Stimulated activated CD4-positive, alpha-beta T cell treated with anti-CD3 and anti-CD28 coated beads, Interleukin-15, amount 100 ng/mL, for 24 hours (primary cell): ENCODE data around the gene CTNND2.
"Not testable (repeated sequence)": the region's sequence is repeated elsewhere in the genome, so short reads cannot be mapped to it uniquely, and the experiment has no call there.

Experiments used
- DNase-seq: peaks from one replicate; pipeline ENCODE4 v3.0.0-alpha.2; 2020

Gene CTNND2

DNA sequence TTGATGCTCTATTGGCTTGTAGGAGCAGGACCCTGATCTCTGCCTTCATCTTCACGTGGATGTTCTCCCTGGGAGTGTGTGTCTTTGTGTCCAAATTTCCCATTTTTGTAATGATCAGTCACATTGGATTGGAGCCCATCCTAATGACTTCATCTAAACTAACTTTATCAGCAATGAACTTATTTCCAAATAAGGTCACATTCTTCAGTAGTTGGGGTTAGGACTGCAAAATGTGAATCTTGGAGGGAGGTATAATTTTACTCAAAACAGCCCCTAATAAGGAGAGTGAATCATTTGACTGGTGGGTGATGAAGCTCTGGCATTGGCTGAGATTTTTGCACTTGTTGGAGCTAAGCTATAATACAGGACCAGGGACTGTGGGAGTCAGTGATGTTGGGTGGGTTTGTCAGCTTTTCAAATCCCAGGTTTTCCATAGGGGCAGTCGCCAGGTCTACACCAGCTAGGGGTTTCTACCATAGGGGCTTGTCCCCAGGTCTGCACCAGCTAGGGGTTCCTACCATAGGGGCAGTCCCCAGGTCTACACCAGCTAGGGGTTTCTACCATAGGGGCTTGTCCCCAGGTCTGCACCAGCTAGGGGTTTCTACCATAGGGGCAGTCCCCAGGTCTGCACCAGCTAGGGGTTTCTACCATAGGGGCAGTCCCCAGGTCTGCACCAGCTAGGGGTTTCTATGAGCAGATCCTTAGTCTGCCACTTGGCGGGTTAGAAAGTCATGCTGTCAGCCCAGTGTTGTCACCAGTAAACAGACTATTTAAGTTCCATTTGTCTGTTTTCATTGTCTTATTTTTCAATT lies 760.6 kb downstream of the CTNND2 start:
- DNase-seq: peak; percentile 77

DNA sequence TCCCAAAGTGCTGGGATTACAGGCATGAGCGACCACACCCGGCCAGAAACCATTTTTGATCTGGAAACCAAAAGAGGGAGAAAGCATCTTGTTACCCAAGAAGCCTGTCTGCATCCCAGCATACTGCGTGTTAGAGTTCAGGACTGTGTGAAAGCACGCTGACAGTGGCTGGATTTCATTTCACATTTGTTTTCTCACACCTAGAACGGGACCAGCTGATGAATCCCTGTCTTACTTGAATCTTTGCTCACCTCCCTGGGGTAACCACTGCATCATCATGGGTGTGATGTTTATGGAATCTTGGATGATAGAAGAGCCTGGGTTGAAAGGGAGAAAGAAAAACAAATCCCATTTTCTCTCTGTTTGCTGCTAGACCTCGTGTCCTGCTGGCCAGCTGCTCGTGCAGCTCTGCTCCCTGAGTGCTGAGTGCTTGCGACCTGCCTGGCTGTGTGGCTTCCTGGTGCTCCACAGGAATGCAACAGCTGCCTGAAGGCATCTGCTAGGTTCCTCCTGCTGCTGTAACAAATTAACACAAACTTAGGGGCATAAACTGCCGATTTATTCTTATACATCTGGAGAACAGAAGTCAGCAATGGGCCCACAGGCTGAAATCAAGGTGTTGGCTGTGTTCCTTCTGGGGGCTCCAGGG lies 764.9 kb downstream of the CTNND2 start:
- DNase-seq: no peak

DNA sequence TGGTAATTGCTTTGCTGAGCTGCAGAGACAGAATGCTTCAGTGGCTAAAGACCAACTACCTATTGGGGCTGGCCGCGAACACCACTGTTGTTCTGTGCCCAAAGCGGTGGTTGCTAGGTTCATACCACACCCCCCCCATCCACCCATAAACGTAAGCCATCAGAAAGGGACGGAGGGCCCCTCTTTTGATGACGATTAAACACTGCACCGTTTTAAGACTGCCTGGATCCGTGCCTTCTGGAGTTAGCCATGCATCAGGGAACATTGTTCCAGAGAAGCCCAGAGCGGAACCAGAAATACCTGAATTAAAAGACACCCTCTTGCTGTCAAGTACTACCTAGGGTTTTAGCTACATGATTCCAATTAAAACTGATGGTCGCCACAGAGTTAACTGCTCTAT lies 774.1 kb downstream of the CTNND2 start:
- DNase-seq: no peak

DNA sequence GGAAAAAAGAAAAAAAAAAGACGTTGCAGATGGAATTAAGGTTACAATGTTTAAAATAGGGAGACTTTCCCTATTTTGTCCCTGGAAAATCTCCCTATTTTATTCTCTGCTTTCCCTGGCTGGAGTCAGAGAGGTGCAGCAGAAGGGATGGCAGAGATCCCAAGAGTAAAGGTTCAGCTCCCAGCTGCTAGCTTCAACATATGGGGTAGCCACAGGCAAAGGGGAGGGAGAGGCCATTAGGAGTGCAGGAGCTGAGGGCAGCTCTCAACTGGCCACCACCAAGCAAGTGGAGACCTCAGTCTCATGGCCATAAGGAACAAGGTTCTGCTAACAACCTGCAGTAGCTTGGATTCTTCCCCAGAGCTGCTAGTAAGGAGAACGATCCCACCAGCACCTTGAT lies 776.2 kb downstream of the CTNND2 start:
- no peak for DNase-seq

DNA sequence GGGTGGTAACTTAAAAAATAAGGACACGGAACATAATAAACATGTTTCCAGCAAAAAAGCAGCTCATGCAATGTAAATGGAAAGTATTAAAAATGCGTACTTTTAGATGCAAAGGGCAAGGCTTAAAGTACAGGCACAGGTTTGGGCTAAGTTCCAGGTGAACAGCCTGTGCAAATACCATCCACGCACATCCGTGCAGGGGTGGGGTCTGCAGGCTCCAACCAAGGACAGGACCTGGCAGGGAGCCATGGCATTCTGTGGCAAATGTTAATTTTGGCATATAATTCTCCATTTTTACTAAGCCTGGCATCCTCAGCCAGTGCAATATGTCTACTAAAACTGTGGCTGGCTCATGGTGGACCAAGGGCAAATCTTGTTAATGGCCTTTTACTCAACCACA lies 777.4 kb downstream of the CTNND2 start:
- DNase-seq: no peak

DNA sequence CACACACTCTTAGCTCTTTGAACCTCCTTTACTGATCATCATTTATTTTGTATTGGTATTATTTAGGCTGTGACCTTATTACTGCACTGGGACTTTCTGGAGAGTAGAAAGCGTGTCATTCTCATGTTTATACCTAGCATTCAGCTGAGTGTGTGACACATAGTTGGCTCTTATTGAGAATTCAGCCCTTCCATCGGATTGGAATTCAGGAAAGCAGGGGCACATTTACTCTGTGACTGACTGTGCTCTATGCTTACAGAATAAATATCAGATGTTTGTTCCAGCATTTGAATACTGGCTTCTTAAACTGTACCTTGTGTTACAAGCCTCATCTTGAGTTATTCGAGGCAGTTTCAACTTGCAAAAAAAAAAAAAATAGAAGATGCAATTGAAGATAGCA lies 782.4 kb downstream of the CTNND2 start:
- no peak for DNase-seq

DNA sequence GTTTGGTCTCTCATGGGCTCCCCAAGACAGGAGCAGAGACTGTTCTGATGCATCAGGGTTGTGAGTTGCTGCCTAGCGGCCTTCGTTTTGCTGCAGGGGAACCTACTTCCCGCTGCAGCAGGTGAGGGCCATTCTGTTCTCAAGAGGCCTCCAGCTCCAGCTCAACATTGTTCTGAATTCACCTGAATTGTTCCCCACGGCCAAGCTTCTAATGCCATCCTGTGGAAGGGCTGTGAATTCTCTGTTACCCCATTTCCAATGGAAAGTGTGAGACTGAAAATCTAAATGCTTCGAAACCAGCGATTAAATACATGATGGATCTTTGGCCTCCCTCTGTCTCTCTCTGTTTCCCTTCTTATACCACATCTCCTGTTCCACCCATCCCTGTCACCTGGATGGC lies 794.1 kb downstream of the CTNND2 start:
- no peak for DNase-seq

DNA sequence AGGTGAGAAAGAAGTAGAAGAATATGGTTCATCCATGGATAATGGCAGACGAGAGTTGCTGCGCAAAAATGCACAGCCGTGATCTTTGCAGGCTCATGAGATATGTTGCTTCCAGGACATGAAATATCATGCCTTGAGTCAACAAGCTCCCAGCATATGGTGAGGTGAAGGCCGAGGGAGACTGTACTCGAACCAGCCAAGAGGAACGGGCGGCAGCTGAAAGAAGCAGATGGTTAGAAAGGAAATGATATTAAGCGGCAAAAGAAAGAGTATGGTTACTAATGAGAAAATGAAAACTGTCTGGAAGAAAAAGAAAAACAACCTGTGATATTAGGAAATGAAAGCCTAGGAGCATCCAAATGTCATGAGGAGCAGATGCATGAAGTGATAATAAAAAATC lies 798.5 kb downstream of the CTNND2 start:
- no peak for DNase-seq

DNA sequence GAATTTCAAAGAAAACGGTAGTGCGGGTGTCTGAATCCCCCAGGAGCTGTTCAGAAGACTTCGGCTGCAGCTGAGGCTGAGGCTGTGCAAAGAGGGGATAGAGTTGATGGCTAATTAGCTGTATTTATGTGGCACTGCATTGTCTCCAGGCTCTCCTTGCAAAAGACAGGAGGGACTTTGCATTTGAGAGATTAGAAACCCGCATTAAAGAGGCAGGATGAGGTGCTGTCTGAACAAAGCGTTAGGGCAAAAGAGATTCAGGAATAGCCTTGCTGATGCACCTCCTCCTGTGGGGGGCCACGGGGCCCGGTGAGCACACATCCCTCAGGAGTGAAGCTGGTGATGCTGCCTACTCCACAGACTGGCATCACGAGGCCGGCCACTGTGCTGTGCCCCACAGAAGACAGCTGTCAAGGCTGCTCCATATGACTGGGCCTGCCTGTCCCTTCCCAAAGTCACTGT lies 799.6 kb downstream of the CTNND2 start:
- DNase-seq: no peak

DNA sequence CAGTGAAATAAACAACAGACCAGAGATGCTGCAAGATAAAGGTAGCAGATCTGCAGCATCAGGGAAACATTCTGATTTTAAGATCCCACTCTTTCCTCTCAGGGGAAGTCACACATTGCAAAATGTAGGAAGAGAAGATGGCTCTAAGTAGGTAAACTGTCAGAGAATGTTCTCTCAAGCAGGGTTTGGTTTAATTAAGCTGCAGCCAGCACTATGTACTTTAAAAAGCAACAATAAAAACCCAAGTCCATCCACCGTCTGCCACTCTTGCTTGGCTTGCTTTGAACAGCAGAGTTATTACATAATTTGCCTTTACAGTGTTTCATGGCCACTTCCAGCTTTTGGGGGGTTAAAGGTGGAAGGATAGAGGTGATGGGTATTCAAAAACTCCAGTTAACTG lies 800.0 kb downstream of the CTNND2 start:
- no peak for DNase-seq

DNA sequence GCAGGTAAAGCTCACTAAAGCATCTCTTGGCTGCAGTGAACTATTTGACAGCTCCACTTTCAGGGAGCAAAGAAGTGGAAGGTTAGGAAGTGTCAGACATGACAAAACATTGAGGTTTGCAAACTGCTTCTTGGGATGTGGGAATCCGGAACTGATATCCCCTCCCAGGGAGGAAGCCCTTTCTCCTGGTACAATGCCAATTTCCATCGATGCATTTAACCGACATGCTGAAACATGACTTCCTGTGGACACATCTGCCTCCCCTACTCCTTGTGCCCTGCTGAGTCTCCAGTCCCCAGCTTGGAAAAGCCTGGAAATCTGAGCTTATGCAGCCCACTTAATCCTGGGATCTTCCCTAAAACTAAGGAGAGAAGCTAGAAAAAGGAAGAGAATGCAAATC lies 820.1 kb downstream of the CTNND2 start:
- no peak for DNase-seq

DNA sequence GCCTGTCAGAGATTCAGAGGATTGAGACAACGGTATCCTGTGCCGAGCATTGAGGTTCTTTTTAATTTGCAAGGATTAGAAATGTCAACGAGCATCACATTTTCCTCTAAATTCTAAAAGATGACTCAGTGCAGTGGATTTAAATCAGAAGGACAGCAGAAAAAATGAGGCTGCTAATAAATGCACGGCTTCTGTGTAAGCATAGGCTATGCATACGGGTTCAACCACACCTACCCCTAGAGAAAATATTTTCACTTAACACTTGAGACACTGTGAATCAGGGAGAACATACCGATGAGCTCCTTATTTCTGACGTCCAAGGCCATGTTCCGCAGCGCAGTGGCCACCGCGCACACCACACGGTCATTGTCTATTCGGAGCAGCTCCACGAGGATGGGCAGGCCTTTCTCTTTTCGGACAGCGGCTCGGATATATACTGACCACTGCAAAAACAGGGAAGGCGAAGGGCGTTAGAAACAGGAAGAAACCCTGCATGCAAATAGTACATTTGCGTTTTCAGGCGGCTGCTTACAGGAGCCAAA lies 821.8 kb downstream of the CTNND2 start:
- no peak for DNase-seq

DNA sequence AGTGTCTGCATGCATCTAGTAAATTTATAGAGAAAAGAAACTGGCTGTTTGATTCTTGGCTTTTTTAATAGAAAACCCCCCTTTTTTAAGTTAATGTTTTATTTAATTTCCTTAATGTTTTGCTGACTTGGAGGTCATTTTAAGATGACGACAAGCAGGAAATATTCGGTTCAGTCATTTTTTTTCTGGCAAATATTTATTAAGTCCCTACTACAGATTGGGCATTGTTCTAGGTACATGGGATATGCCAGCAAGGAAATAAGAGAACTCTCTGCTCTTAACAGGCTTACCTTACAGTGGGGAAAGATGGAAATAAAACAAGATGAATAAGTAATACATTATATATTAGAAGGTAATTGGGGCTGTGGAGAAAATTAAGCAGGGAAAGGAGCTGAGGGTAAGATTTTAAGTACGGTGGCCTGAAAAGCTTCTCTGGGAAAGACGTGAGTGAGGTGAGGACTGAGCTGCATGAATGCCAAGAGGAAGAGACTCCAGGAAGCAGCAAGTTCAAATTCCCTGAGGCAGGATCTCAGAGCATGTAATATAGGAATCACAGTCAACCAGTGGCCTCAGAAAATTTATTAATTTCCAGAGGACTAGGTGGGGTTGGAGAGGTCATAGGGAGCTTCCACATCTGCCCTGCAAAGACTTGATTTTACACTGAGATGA lies 827.2 kb downstream of the CTNND2 start:
- no peak for DNase-seq

DNA sequence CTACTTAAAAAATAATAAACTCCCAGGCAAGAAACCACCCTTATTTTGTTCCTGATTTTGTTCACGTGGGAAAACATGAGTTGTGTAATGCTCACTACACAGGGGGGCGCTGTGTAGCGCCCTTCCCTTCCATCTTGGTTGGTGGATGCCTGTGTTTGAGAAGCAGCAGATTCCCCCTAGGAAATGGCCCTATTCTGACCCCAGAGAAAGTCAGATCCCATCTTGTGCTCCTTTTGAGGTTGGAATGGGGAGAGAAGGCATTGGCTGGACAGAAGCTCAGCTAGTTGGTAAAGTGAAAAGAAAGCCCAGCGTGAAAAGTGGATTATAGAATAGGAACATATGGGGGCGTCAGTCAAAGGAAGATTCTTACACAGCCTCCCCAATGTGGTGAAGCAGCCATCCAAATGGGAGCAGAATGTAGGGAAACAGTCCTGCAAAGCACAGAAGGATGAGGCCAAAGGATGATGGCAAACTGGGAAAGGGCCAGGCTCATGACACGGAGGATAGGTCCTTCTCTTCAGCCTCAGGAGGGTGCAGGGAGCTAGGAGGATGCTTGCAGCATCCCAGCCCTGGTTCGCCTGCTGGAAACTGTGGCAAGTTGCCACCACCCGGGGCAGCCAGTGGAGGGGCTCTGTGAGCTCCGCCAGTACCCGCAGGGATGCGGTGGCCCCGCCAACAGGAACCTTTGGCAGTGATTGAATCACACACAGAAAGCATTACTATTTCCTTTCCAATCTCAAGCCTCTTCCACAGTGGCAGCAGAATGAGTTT lies 829.0 kb downstream of the CTNND2 start:
- DNase-seq: peak; percentile 2

DNA sequence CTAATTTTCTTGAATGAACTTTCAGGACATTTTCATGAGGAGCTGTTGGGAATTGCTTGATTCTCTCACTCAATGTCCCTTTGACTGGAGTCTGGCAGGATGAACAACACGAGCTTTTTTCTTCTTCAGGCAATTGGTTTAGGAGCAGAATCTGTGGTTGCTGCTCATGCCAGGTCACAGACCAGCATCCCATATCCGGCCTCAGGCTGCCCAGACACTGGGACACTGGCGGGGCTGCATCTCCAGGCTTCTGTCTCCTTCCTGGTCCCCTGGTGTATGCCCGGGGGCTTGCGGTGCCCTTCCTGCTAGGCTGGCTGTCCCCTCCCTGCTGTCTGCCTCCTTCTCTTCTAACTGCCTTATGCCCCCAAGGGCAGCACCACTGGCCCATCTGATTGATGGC lies 831.7 kb downstream of the CTNND2 start:
- DNase-seq: no peak

DNA sequence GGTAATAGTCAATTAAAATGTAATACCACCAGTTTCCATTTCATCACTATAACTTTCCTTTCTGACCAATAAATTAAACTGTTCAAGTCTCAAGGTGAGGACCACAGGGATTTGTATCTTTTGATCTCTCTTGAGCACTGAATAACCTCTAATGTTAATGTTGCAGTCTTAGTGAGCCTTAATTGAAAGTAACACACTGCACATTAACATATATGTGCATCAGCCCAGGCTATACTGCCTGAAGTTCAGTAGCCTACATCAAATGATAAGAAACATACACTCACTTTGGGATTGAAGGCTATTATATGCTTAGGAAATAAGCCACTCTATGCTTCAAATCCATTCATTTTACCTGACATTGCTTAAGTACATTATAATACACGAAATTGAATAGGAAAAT lies 832.2 kb downstream of the CTNND2 start:
- no peak for DNase-seq

DNA sequence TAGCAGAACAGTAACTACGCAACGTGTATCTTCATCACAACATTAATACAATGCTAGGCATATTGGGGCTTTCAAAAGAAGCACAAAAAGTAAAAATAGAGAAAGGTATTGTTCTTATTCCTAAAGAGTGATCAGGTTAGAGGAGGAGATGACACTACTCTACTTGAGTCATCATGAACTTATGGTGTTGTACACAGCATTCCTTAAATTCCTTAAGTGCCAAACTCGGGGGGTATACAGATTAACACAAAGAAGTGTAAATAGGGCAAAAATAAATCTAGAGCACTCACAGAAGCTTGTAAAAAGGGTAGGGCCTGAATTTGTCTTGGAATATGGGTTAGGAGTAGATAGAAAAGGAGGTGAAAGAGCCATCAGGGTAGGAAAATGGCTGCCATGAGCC lies 835.2 kb downstream of the CTNND2 start:
- no peak for DNase-seq

DNA sequence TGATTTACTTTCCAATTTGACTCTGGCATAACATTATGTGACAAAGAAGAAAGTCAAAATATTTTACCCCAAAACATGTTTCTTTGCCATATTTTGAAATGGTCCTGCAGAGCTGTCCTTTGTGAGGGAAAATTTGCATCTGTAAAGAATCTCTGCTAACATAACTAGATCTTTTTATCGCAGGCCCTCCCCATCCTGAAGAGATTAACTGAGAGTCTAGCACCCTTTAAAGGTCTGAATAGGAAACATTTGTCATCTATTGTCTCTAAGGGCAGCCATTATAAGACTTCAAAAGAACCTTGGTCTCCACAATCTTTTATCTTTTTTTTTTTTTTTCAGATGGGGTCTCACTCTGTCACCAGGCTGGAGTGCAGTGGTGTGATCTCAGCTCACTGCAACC lies 838.5 kb downstream of the CTNND2 start:
- not testable (repeated sequence) for DNase-seq

DNA sequence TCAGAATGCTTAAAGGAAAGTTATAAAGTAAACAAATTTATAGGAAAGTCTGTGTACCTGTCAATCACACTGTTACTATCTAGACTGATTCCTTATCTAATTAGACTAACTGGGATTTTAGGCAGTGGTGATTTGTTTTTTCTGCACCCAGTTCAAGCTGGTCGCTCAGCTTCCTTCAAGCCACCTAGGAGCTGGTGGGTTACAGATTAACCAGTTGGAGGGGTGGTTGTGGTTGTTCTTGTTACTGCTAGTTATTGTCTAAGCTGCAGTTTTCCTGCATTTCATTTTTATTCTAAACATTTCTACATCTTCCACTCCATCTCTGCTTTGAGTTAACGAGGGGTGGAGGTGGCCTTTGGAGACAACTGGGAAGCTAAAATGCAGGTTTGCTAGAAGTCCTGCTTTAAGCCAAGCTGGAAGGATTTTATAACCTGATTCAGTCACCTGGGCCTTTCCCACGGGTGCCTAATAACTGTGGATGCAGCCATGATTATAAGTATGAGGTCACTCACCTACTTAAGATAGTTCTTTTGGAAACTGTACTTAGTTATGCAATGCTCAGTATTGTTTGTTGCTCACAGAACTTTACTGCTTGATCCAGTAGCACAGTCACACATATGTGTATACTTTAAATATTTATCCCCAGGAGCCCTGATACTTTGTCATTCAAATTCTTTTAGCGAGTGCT lies 839.3 kb downstream of the CTNND2 start:
- DNase-seq: no peak

DNA sequence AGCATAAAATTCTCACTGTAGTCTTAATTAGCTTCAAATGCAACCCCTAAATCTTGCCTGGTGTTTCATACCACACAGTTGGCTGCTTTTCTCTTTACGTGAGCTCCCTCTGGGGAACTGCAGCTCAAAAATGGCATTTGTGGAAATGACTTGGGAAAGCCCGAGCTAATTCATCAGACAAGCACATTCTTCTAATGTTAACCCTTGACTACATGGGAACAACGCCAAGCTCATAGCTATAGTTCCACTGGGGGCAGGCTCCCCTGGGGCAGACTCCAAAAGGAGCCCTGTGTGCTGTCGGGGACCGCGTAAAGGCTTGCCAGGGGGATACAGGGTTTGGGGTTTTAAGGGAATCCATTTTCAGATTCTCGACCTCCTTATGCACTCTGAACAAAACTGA lies 841.8 kb downstream of the CTNND2 start:
- no peak for DNase-seq

DNA sequence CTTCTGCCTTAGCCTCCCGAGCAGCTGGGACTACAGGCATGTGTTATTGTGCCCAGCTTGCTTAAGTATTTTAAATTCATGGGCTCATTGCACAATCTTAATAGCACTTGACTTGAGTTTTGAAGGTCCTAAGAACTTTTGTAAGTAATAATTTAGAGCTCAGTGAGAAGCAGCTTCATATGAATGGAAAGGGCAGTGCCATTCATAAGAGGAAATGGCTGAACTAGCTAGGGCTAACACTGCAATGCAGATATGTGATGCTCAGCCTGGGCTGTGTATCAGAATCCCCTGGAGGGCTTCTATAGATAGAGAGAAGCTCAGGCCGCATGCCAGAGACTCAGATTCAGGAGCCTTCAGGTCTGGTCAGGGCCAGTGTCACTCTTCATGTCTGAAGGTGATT lies 847.7 kb downstream of the CTNND2 start:
- no peak for DNase-seq

DNA sequence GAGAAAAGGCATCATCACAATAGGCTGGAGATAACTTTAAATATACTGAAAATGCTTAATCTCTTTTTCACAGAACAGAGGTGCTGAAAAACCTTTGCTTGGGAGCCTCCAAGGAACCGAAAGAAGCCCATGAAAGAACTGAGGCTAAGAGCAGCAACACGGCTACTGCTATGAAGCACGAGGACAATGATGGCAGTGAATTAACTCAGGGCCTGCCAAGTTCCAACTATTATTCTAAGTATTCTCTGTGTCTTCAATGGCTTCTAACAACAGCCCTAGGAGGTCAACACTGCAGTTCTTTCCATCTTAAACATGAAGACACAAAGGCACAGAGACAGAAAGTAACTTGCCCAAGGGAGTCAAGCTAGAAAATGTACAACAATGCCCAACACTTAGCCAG lies 850.2 kb downstream of the CTNND2 start:
- DNase-seq: no peak
